ENCODE measurements around the gene EPG5. TPM values are rescaled to one million over a fixed set of nuclear protein-coding genes. Genes with fewer than 3 reads are reported as not detected.

Gene EPG5
- total RNA-seq, 1 donor from 2014 or later = 9.8 TPM

DNA sequence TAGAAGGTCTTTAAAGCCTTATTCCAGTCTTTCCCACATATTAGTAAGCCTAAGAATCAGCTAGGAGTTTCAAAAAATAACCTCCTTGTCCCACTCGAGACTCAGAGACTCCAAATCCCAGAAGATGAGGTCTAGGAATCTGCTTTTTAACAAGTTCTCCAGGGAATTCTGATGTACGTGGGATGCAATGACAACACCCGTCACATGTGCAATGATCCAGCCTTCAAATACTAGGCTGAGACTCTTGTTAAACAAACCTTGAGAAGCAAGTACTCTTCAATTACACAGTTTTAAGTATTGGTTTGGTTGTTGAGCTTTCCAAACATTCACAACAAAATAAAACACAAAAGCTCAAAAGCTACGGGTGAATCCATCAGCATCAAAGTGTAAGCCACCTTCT lies 53.9 kb downstream of the EPG5 start:
- Histone ChIP-seq H3K36me3 (peaks cover 74 to 76% of the 10 kb centered on the region in 2 donors), H3K27ac (no peak overlapping the region), H3K9me3 (no peaks in the 10 kb centered on the region), H3K4me3 (no peak overlapping the region), H3K4me1 (no peaks in the 10 kb centered on the region), H3K27me3 (no peaks in the 10 kb centered on the region)
- TF ChIP-seq, protein P1, sequence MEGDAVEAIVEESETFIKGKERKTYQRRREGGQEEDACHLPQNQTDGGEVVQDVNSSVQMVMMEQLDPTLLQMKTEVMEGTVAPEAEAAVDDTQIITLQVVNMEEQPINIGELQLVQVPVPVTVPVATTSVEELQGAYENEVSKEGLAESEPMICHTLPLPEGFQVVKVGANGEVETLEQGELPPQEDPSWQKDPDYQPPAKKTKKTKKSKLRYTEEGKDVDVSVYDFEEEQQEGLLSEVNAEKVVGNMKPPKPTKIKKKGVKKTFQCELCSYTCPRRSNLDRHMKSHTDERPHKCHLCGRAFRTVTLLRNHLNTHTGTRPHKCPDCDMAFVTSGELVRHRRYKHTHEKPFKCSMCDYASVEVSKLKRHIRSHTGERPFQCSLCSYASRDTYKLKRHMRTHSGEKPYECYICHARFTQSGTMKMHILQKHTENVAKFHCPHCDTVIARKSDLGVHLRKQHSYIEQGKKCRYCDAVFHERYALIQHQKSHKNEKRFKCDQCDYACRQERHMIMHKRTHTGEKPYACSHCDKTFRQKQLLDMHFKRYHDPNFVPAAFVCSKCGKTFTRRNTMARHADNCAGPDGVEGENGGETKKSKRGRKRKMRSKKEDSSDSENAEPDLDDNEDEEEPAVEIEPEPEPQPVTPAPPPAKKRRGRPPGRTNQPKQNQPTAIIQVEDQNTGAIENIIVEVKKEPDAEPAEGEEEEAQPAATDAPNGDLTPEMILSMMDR (IDR thresholded peaks at IDR 0.05) = no peak
- intact Hi-C loops (cut with DNase I) = no loop called here
- no peak for DNase-seq (ENCODE audit: low spot score in 2 of 2)

DNA sequence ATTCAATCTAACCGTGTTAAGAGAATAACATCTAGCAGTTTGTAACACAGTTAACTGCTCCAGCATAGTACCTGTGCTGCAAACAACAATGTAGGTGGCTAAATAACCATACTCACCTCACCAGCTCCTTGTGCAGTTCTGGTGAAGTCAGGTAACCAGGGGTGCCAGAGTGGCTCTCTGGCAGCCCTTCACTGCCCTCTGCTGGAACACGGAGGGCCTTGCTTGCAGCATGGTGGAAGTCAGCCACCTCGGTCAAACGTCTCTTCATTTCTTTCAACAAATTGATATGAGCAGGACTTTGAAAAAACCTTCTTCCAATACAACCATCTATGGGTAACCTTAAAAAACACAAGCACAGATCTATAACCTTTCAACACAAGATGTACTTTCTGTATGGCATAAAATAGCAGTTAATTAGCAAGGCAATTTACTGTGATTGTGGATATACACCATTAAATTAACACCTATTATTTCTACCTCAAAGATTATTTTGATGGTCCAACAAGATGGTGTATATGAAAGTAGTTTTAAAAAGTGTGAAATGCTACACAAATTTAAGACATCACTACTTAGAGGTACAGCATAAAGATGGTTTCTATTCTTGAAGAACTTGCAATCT lies 56.6 kb downstream of the EPG5 start:
- intact Hi-C loops (cut with DNase I) = no loop called here

DNA sequence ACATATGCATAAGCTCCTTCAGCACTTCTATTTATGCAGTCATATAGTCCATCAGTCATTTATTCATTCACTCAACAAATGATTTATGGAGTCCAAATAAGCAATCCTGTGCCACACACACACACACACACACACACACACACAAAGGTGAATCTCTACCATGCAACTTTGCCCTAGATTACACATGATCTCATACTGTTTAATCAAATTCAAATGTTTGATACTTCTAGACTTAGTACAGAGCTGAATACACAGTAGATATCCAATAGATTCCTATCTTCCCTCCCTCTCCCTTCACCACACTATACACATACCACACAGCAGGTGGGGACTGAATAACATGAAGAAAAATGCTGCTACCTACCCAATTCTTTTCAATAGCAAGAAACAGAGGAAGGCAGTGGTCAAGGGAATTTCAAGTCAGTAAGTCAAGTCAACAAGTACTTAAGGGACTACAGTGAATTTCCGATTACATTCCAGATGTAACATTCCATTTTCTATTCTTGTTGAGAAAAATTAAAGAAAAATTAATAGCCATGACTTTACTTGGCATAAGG lies 65.4 kb downstream of the EPG5 start:
- H3K27me3 ChIP-seq = no peaks in the 10 kb centered on the region
- H3K9me3 ChIP-seq = no peaks in the 10 kb centered on the region
- H3K27ac ChIP-seq = no peak overlapping the region
- intact Hi-C loops (cut with DNase I) = no loop called here
- no peak overlapping the region for H3K4me3 ChIP-seq
- TF ChIP-seq, protein P1 (IDR thresholded peaks at IDR 0.05) = no peak
- no peaks in the 10 kb centered on the region for H3K4me1 ChIP-seq
- peaks cover 66 to 89% of the 10 kb centered on the region in 2 donors for H3K36me3 ChIP-seq
- no peak for DNase-seq (ENCODE audit: low spot score in 2 of 2)

More for the DNA sequence above, 56.6 kb downstream of the EPG5 start:
- Histone ChIP-seq H3K4me3 (no peak overlapping the region), H3K36me3 (peaks cover 73 to 83% of the 10 kb centered on the region in 2 donors), H3K4me1 (no peaks in the 10 kb centered on the region), H3K9me3 (no peaks in the 10 kb centered on the region), H3K27me3 (no peaks in the 10 kb centered on the region), H3K27ac (no peak overlapping the region)
- TF ChIP-seq, protein P1 (IDR thresholded peaks at IDR 0.05) = peak; percentile 28 to 67 (median 49)
- DNase-seq (ENCODE audit: low spot score in 2 of 2) = no peak

DNA sequence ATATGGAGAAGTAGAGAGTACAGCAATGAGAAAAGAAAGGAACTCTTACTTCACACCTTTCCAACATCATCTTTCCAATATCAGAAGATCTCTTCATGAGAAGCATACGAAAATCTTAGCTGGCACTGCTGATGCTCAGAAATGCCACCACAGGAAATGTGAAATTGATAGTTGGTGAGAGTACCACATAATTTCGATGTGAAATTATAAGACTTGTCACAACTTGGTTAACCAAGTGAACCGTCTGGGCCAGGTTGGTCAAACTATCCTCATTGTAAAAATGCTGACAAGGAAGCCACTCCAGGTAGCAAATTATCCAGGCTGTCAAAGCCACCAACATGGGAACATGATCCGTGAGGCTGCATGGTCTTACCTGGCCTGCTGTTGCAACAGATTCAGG lies 66.5 kb downstream of the EPG5 start:
- no peaks in the 10 kb centered on the region for H3K4me1 ChIP-seq
- no peak for DNase-seq (ENCODE audit: low spot score in 2 of 2)
- H3K27me3 ChIP-seq = no peaks in the 10 kb centered on the region
- H3K27ac ChIP-seq = no peak overlapping the region
- intact Hi-C loops (cut with DNase I) = no loop called here
- H3K36me3 ChIP-seq = peaks cover 57 to 79% of the 10 kb centered on the region in 2 donors
- no peaks in the 10 kb centered on the region for H3K9me3 ChIP-seq
- TF ChIP-seq, protein P1 (IDR thresholded peaks at IDR 0.05) = no peak
- no peak overlapping the region for H3K4me3 ChIP-seq

DNA sequence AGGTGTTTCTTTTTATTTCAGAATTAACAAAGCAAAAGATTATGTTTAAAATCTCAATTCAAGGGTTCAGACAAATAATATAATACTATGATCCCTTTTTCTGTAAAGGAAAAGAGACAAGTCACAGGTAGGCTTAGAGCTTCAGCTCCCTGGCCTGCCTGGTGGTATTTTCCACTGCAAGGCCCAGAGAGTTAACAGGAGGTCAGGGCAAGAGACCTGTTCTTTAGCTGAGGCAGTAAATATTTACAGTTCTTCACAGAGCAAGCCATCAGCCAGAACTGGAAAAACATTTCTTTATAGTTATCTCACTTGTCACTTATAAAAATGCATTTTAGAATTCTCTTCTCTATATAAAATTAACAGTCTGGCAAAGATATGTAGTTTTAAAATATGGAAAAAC lies 70.1 kb downstream of the EPG5 start:
- intact Hi-C loops (cut with DNase I) = no loop called here
- Histone ChIP-seq H3K27ac (no peak overlapping the region), H3K4me3 (no peak overlapping the region), H3K4me1 (no peaks in the 10 kb centered on the region), H3K9me3 (no peaks in the 10 kb centered on the region), H3K36me3 (peaks cover 40 to 43% of the 10 kb centered on the region in 2 donors), H3K27me3 (no peaks in the 10 kb centered on the region)
- TF ChIP-seq, protein P1 (IDR thresholded peaks at IDR 0.05) = no peak
- no peak for DNase-seq (ENCODE audit: low spot score in 2 of 2)
